ENCODE measurements around the gene MIDN. TPM values are rescaled to one million over a fixed set of nuclear protein-coding genes. Genes with fewer than 3 reads are reported as not detected.

The MIDN gene
- total RNA-seq, 1 donor from 2014 or later: 15.8 TPM

DNA sequence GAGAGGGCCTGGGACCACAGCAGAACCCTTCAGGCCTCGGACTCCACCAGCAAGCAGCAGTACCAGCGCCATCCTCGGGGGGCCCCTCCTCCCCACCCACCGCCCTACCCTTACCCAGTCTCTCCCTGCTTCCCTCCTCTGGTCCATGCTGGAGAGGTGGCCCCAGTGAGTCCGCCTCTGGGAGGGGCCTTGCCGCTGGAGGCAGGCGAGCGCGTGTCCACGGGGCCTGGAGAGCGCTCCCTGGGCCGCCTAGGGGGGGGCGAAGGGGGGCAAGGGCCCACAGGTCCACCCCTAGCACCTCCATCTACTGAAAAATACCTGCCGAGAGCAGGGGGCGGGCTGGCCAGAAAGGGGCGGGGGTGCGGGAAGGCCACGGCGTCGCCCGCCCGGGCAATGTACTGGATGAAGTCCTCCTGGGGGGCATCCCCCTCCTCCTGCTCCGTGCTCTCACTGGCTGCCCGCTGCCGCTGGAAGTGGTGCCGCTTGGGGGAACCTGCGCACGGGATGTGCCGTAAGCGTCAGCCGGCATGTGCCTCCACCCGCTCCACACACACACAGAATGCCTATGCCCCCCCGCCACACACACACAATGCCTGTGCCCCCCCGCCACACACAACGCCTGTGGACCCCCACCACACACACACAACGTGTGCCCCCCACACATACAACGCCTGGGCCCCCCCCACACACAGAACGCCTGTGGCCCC, 17.4 kb upstream of the MIDN start:
- Histone ChIP-seq H3K4me3 (ENCODE audit: low read depth, low read length) (no peak overlapping the region), H3K27me3 (ENCODE audit: control insufficient read depth, insufficient read depth, low read length) (no peaks in the 10 kb centered on the region), H3K36me3 (ENCODE audit: control insufficient read depth, insufficient read depth, low read length) (peaks cover 5% of the 10 kb centered on the region)
- FAIRE-seq: no peak
- no peak for DNase-seq (ENCODE audit: low read depth)
- TF ChIP-seq, protein P1, sequence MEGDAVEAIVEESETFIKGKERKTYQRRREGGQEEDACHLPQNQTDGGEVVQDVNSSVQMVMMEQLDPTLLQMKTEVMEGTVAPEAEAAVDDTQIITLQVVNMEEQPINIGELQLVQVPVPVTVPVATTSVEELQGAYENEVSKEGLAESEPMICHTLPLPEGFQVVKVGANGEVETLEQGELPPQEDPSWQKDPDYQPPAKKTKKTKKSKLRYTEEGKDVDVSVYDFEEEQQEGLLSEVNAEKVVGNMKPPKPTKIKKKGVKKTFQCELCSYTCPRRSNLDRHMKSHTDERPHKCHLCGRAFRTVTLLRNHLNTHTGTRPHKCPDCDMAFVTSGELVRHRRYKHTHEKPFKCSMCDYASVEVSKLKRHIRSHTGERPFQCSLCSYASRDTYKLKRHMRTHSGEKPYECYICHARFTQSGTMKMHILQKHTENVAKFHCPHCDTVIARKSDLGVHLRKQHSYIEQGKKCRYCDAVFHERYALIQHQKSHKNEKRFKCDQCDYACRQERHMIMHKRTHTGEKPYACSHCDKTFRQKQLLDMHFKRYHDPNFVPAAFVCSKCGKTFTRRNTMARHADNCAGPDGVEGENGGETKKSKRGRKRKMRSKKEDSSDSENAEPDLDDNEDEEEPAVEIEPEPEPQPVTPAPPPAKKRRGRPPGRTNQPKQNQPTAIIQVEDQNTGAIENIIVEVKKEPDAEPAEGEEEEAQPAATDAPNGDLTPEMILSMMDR (IDR thresholded peaks at IDR 0.05; ENCODE audit: insufficient read depth, low read length, severe bottlenecking): no peak

DNA sequence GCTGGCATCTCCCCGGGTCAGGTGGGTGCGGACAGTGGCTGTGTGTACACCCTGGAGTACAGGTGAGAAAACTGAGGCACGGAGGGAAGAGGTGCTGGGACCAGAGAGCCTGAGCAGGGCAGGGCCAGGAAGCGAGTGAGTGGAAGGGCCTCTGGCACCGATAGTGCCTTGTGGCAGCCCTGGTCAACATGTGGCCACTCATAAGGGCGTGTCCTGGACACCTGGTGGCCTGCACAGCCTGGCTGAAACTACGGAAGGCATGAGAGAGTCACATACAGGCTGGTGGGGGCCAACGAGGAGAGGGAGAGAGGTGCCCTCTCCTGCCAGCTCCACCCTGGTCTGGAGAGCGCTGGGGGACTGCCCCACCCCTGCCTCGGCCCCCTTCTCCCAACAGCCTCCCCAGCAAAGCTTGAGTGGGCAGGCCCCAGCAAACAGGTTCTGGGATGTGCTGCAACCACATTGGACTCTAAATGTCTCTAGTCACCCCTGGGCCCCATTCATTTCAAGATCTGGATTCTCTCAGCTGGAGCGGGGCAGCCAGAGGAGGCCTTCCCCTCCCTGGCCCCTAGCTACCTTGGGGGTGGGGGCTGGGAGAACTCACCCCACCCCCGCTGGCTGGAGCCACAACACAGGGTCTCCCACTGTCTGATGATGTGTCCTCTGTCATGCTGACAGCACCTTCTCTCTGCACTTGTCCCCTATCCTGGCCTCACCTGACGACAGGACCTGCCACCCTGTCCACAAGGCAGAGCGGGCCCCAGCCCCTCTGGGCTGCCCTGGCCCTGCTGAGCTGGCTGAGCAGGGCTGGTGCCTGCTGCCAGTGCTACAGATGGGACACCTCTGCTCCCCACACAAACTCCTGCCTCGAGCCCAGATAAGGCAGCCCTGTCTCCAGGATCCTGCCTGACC, 16.4 kb upstream of the MIDN start:
- Histone ChIP-seq H3K36me3 (ENCODE audit: control insufficient read depth, insufficient read depth, low read length) (peaks cover 2% of the 10 kb centered on the region), H3K4me3 (ENCODE audit: low read depth, low read length) (no peak overlapping the region), H3K27me3 (ENCODE audit: control insufficient read depth, insufficient read depth, low read length) (no peaks in the 10 kb centered on the region)
- TF ChIP-seq, protein P1 (IDR thresholded peaks at IDR 0.05; ENCODE audit: insufficient read depth, low read length, severe bottlenecking): no peak
- FAIRE-seq: no peak
- DNase-seq (ENCODE audit: low read depth): no peak

DNA sequence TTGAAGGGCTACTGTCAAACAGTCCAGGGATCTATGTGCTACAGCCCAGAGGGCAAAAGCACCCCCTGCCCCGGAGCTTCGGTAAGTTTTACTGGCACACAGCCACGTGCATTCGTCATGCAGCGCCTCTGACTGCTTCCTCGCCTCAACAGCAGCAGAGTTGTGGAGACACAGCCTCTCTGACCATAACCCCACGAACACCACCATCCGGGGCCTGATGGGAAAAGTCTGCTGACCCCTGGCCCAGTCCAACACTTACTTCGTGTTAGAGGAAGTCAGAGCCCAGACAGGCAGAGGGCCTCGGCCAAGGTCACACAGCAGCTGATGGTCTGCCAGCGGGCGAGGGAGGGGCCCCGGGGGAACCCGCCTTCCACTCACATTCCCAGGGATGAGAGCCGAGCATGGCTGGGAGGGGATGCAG, 15.7 kb upstream of the MIDN start:
- DNase-seq (ENCODE audit: low read depth): peak; percentile 54
- TF ChIP-seq, protein P1 (IDR thresholded peaks at IDR 0.05; ENCODE audit: insufficient read depth, low read length, severe bottlenecking): no peak
- H3K4me3 ChIP-seq (ENCODE audit: low read depth, low read length): no peak overlapping the region
- H3K36me3 ChIP-seq (ENCODE audit: control insufficient read depth, insufficient read depth, low read length): peaks cover 2% of the 10 kb centered on the region
- no peak for FAIRE-seq
- H3K27me3 ChIP-seq (ENCODE audit: control insufficient read depth, insufficient read depth, low read length): no peaks in the 10 kb centered on the region

DNA sequence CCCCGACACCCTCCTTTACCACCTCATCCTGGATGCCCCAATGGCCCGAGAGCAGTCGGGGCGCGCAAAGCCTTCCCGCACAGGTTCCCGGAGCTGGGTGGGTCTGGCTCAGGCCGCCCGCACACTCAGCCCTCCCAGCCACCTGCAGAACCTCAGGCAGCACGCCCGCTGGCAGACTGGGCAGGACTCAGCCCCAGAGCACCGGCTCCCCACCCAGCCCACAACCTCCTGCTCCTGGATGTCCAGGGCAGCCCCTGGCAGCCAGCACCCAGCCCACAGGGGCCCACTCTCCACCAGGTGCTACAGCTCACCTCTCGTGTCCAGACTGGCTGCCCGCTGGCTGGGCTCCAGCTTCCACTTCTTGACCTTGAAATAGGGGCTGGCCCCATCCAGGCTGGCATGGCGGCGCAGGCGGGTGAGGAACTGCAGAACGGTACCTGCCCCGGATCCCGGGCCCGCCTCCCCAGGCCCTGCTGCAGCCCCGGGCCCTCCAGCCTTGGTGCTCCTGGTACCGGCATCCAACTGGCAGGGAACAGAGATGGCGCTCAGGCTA, 15.2 kb upstream of the MIDN start:
- H3K4me3 ChIP-seq (ENCODE audit: low read depth, low read length): no peak overlapping the region
- H3K27me3 ChIP-seq (ENCODE audit: control insufficient read depth, insufficient read depth, low read length): no peaks in the 10 kb centered on the region
- FAIRE-seq (no peak), DNase-seq (ENCODE audit: low read depth) (no peak)
- TF ChIP-seq, protein P1 (IDR thresholded peaks at IDR 0.05; ENCODE audit: insufficient read depth, low read length, severe bottlenecking): no peak
- H3K36me3 ChIP-seq (ENCODE audit: control insufficient read depth, insufficient read depth, low read length): peaks cover 2% of the 10 kb centered on the region

DNA sequence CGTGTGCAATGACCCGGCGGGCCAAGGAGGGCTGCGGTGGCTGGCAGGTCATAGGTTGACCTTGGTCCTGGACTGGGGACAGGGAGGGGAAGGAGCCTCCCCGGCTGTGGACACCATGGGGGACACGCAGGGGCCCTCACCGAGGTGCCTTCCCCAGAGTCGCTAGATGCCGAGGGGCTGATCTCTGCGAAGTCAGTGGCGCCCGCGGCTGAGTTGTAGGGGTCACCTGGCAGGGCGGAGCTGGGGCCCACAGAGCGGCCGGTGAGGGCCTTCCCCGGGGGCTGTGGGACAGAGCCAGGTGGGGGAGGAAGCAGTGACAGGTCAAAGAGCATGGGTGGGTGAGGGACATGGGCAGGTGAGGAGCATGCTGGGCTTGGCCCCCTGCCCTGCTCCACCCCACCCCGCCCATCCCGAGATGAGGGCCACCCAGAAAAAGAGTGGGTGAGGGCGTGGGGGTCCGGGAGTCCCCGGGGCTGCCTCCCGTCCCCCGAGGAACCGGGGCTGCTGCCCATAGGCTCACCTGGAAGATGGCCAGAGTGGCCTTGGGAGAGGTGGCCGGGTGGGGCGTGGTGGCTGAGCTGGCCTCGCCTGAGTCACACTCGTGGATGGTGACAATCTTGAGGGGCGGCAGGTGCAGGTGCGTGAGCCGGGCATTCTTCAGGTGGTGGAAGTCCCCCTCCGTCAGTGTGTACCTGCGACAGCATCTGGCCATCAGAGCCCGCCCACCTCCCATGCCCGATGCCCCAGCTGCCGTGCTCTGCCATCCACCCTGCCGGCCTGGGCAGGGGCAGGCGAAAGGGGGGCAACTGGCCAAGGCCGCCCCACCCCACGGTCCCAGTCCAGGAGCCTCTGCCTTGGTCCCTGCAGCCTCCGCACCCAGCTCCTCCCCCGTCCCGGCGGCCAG, 14.1 kb upstream of the MIDN start:
- no peak overlapping the region for H3K4me3 ChIP-seq (ENCODE audit: low read depth, low read length)
- DNase-seq (ENCODE audit: low read depth): no peak
- H3K36me3 ChIP-seq (ENCODE audit: control insufficient read depth, insufficient read depth, low read length): peaks cover 2% of the 10 kb centered on the region
- no peak for FAIRE-seq
- no peaks in the 10 kb centered on the region for H3K27me3 ChIP-seq (ENCODE audit: control insufficient read depth, insufficient read depth, low read length)
- TF ChIP-seq, protein P1 (IDR thresholded peaks at IDR 0.05; ENCODE audit: insufficient read depth, low read length, severe bottlenecking): no peak

Data from bronchial epithelial cell (primary cell).